GM08714 (cell line): ENCODE results near the gene MYO3B.

Source experiments
- H3K4me3 ChIP-seq: fragments of 200-500 bp; sonication (Bioruptor generic); 2 replicates; pipeline ENCODE4 v1.5.1; 2014; ENCODE audit warnings: mild to moderate bottlenecking, low read length, inconsistent platforms
- ZNF274 ChIP-seq: IDR thresholded peaks from 2 replicates; pipeline ENCODE4 v1.6.1; 2012; ENCODE audit warnings: mild to moderate bottlenecking, low read depth, low read length

MYO3B gene

GRCh38 chr2:170177950-170178781 is at the start of gene MYO3B:
Gene MYO3B, plus strand, starts transcription at chr2:170178147. Its CDS starts 141 bp downstream, at chr2:170178288.
- no peak for TF ChIP-seq ZNF274
- peak within 1 kb of the TSS; percentile 48; the same call in 1 of the 2 replicates for H3K4me3 ChIP-seq

- TF ChIP-seq ZNF274 = no peak
- no peak overlapping the region for H3K4me3 ChIP-seq
These were observed 38.5 kb upstream of the MYO3B start for GRCh38 chr2:170139276-170139967.

- no peak overlapping the region for H3K4me3 ChIP-seq
- no peak for TF ChIP-seq ZNF274
These were observed 37.4 kb upstream of the MYO3B start for GRCh38 chr2:170140561-170140960.

GRCh38 chr2:170141865-170142264 is 36.1 kb upstream of the MYO3B start:
- TF ChIP-seq ZNF274 = no peak

GRCh38 chr2:170142502-170142901 is 35.4 kb upstream of the MYO3B start:
- no peak overlapping the region for H3K4me3 ChIP-seq
- no peak for TF ChIP-seq ZNF274

More at GRCh38 chr2:170141865-170142264, 36.1 kb upstream of the MYO3B start:
- no peak overlapping the region for H3K4me3 ChIP-seq

- H3K4me3 ChIP-seq = no peak overlapping the region
- no peak for TF ChIP-seq ZNF274
These were observed 34.8 kb upstream of the MYO3B start for GRCh38 chr2:170143045-170143717.

- H3K4me3 ChIP-seq = no peak overlapping the region
- TF ChIP-seq ZNF274 = no peak
These were observed 33.2 kb upstream of the MYO3B start for GRCh38 chr2:170144761-170145160.

- H3K4me3 ChIP-seq = no peak overlapping the region
- no peak for TF ChIP-seq ZNF274
These were observed 32.8 kb upstream of the MYO3B start for GRCh38 chr2:170145191-170145590.

- no peak for TF ChIP-seq ZNF274
- no peak overlapping the region for H3K4me3 ChIP-seq
These were observed 32.1 kb upstream of the MYO3B start for GRCh38 chr2:170145675-170146432.

GRCh38 chr2:170146784-170147183 is 31.2 kb upstream of the MYO3B start:
- TF ChIP-seq ZNF274 = no peak
- no peak overlapping the region for H3K4me3 ChIP-seq

GRCh38 chr2:170147576-170147975 is 30.4 kb upstream of the MYO3B start:
- no peak for TF ChIP-seq ZNF274

GRCh38 chr2:170148161-170148560 is 29.8 kb upstream of the MYO3B start:
- H3K4me3 ChIP-seq = no peak overlapping the region
- TF ChIP-seq ZNF274 = no peak

More at GRCh38 chr2:170147576-170147975, 30.4 kb upstream of the MYO3B start:
- no peak overlapping the region for H3K4me3 ChIP-seq

GRCh38 chr2:170152421-170152820 is 25.5 kb upstream of the MYO3B start:
- no peak for TF ChIP-seq ZNF274
- H3K4me3 ChIP-seq = no peak overlapping the region
